ENCODE results near the gene SUPT3H. TPM values are rescaled to one million over a fixed set of nuclear protein-coding genes. Genes with fewer than 3 reads are reported as not detected.
A peak's percentile ranks its signal among the peaks of the same experiment; 100 is the strongest.

SUPT3H gene
- total RNA-seq, 1 experiment from 2014 or later = 7.5 TPM

- no peak for DNase-seq (ENCODE audit: low spot score)
Observed at GRCh38 chr6:45118754-45119153, 259.0 kb downstream of the SUPT3H start.

DNA sequence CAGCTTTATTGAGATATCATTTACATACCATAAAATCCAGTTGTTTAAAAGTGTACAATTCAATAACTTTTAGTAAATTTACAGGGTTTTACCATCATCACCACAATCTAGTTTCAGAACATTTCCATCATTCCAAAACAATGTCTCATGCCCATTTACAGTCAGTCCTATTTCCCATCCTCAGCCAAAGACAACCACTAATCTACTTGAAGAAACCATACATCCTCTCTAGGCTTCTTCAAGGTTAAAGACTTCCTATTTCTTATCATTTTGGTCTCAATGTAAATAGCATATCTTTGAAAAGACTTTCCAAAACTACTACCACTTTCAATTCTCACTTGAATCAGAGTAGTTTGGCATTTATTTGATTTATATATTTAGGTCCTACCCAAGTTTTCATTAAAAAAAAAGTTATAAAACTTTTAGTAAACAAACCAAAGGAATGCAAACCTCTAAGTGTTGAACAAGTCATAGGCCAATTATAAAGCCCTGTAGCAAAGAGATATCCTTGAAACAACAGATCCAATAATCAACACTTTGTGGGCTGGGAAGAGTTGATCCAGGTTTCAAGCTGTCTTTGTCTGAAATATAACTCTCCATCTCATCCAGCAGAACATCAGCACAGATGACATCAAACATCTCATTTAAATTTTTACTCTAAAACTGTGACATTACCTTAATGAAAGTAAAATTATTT is 260.9 kb downstream of the SUPT3H start:
- DNase-seq (ENCODE audit: low spot score) = peak; percentile 47

GRCh38 chr6:45115696-45116095 is 262.0 kb downstream of the SUPT3H start:
- DNase-seq (ENCODE audit: low spot score) = no peak

GRCh38 chr6:45112711-45113110 is 265.0 kb downstream of the SUPT3H start:
- no peak for DNase-seq (ENCODE audit: low spot score)

DNA sequence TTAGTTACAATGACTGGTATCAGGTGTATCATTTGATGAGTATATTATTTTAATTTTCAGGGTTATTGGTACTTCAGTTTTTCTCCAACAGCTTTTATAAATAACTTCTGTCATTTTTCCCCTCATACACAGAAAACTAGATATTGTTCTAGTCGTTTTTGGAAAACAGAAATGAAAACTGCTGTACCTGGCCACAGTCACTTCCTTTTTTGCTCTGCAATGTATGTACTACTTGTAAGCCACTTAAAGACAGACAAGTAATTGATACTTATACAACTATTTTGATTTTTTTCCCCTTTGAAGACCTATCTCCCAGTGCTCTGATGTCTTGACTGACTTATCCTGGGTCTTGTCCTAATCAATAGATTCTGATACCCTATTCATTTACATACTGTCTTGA is 268.2 kb downstream of the SUPT3H start:
- DNase-seq (ENCODE audit: low spot score) = no peak

DNA sequence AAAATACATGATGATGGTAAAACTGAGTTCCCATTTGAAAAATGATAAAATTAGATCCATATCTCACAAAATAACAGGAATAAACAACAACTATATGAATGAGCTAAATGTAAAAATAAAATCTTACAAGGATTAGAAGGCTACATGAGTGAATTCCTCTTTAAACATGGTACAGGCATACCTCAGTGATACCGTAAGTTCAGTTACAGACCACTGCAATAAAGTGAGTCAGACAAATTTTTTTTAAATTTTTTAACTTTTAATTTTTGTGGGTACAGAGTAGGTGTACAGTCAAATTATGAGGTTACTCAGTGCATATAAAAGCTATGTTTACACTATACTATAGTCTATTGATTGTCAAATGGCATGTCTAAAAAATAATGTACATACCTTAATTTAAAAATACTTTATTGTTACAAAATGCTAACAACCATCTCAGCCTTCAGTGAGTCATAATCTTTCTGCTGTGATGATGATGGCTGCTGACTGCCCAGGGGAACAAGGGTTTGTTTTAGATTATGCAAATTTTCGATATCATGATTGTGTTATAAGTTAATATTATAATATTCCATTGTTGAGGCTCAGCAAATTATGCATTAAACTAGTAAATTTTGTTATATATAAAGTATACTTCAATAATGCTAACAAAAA is 272.4 kb downstream of the SUPT3H start:
- DNase-seq (ENCODE audit: low spot score) = no peak

- no peak for DNase-seq (ENCODE audit: low spot score)
Observed at GRCh38 chr6:45104429-45104828, 273.3 kb downstream of the SUPT3H start.

DNA sequence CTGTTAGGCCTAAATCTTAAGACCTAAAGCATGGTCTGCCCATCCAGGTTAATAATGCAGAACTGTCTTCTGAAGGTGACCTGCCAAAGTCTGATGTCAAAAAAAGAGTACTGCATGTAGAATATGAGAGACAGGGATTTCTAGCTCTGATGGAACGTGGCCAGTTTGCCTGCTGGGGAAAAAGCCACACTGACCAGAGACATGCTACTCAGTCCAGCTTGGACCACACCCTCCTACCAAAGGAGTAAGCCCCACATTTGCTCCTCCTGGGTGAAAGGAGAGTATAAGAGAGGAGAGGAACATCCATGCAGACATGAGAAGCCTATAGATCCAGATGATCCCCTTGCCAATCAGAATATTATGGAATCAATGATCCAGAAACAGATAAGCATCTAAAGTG is 279.5 kb downstream of the SUPT3H start:
- DNase-seq (ENCODE audit: low spot score) = no peak

- DNase-seq (ENCODE audit: low spot score) = no peak
Observed at GRCh38 chr6:45094831-45095230, 282.9 kb downstream of the SUPT3H start.

GRCh38 chr6:45092135-45092534 is 285.6 kb downstream of the SUPT3H start:
- no peak for DNase-seq (ENCODE audit: low spot score)

GRCh38 chr6:45086360-45087084 is 291.2 kb downstream of the SUPT3H start:
- DNase-seq (ENCODE audit: low spot score) = no peak

DNA sequence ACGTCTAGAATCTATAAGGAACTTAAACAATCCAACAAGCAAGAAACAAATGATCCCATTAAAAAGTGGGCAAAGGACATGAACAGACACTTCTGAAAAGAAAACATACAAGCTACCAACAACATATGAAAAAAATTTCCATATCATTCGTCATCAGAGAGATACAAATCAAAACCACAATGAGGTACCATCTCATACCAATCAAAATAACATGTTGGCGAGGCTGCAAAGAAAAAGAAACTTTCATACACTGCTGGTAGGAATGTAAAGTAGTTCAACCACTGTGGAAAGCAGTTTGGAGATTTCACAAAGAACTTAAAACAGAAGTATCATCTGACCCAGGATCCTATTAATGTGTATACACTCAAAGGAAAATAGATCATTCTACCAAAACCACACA is 293.5 kb downstream of the SUPT3H start:
- no peak for DNase-seq (ENCODE audit: low spot score)

DNA sequence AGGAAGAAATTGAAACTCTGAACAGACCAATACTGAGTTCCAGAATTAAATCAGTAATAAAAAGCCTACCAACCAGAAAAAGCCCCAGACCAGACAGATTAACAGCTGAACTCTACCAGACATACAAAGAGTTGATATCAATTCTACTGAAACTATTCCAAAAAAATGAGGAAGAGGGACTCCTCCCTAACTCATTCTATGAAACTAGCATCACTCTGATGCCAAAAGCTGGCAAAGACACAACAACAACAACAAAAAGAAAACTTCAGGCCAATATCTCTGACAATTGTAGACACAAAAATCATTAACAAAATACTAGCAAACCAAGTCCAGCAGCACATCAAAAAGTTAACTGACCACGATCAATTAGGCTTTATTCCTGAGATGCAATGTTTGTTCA is 295.6 kb downstream of the SUPT3H start:
- no peak for DNase-seq (ENCODE audit: low spot score)

- DNase-seq (ENCODE audit: low spot score) = no peak
Observed at GRCh38 chr6:45081634-45082033, 296.1 kb downstream of the SUPT3H start.

DNA sequence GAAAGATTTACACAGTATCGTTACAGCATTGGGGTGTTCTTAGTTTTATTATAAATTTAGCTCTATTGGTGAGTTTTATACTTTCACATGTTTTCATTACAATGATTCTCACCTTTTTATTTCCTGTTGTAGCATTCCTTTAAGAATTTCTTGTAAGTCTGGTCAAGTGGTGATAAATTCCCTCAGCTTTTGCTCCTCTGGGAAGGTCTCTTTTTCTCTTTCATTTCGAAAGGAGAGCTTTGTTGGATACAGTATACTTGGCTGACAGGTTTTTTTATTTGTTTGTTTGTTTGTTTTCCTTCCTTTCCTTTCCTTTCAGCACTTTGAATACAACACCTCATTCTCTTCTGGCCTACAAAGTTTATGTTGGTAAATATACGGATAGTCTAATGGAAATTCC is 299.3 kb downstream of the SUPT3H start:
- DNase-seq (ENCODE audit: low spot score) = no peak

DNA sequence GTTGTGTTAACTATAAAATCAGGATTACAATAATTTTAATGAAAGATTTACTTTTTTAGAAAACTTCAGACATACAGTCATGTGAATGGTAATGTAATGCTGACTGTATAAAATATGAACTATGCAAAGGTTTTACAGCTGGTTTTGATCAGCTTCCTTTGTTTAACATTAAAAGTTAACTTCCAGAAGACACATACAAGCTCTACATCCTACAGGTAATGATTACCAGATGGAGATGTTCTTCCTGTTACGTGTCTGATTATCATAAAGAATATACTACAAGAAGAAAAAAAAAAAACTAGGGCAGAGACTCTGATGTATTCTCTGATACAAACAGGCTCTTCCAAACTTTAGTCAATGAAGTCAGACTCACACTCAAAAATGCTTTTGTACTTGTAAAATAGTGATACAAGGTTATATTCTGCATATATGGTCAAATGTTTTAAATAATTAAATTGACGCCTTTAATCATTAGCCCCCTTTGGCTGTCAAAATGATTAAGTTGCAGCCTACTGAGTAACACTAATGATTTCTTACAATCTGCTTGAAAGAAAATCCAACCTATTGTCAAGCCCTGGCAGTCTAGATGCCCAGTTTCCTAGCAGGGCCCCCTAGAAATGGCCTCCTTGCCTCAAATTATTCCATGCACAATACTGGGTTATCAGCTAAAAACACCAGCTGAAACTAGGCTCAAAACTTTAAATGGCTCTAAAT is 301.4 kb downstream of the SUPT3H start:
- no peak for DNase-seq (ENCODE audit: low spot score)

DNA sequence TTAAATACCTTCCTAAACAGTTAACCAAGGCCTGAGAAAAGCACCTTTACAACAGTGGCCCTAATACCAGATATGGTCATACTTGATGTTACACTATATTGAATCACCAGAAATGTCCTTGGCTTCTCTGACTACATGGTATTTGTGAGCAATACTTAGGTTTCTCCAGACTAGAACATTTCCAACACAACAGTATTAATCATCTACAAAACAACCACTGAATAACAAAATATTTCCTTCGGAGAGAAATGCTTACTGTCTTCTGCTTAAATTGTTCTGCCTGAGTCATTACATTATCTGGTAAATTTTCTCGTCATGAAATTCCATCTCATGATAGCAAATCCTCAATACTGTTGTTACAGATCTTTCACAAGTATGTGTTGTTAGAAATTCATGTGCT is 302.5 kb downstream of the SUPT3H start:
- DNase-seq (ENCODE audit: low spot score) = peak; percentile 20

DNA sequence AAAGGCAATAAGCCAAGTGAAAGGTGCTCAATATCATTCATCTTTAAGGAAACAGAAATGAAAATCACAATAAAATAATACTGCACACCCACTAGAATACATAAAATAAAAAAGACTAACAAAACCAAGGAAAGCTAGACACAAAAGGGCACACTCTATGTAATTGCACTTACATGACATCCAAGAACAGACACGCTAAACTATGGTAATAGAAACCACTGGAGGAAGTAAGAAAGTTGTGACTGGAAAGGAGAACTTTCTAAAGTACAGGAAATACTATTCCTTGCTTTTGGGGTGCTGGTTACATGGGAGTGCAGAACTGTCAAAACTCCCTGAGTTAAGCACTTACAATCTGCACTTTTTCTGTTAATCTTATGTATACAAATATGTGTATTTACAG is 303.3 kb downstream of the SUPT3H start:
- DNase-seq (ENCODE audit: low spot score) = no peak

DNA sequence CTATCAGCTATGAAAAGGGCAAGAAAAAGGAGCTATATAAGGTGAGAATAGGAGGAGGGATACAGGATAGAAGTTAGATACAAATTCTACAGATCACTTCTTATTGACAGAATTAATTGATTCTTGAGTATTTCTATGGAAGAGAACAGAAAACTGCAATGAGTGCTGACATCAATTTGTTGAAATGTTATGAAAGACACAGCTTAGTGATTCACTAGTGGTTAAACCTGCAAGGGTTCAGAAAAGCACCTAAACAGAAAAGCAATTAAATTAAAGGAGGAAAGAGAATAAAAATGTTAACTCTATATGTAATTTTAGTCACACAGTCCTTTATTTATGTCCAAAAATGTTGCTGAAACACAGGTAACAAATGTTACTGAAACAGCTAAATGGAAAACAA is 304.0 kb downstream of the SUPT3H start:
- no peak for DNase-seq (ENCODE audit: low spot score)

GRCh38 chr6:45072673-45073072 is 305.1 kb downstream of the SUPT3H start:
- no peak for DNase-seq (ENCODE audit: low spot score)

- DNase-seq (ENCODE audit: low spot score) = no peak
Observed at GRCh38 chr6:45072016-45072415, 305.7 kb downstream of the SUPT3H start.

DNA sequence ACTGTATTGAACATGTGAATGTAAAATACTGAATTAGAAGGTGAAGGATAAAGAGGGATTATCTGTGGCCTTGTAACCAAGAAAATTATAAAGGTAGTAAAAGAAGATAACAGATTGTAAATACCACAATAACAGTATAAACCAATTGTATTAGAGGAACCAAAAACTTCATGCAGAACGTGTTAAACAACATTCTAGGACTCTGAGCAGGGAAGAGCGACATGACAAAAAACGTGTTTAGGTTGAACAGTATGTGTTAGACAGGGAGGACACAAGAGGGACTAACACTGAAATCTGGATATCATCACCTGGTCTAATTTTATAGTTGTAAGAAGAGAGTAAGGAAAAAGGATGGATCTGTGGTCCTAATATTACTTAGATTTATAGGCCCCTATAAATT is 308.6 kb downstream of the SUPT3H start:
- DNase-seq (ENCODE audit: low spot score) = no peak
